Sigmoid colon (tissue), 7 donors: ENCODE data around the gene VCAN. TPM values are rescaled to one million over a fixed set of nuclear protein-coding genes. Genes with fewer than 3 reads are reported as not detected.

ENCODE experiments used
- DNase-seq: peaks from one replicate; pipeline ENCODE4 v3.0.0-alpha.2; 2019
- H3K27ac ChIP-seq, 4 donors: fragments of 200-600 bp; sonication (generic); one replicate each; pipeline ENCODE4 v1.5.1; 2016 to 2019; ENCODE audit warnings: mild to moderate bottlenecking in 1 of 4
- H3K27me3 ChIP-seq, 3 donors: fragments of 200-600 bp; sonication (generic); one replicate each; pipeline ENCODE4 v1.5.1; 2019; ENCODE audit warnings: mild to moderate bottlenecking in 1 of 3
- H3K36me3 ChIP-seq, 4 donors: fragments of 200-600 bp; sonication (generic); one replicate each; pipeline ENCODE4 v1.5.1; 2016 to 2019
- H3K4me1 ChIP-seq, 4 donors: fragments of 200-600 bp; sonication (generic); one replicate each; pipeline ENCODE4 v1.5.1; 2017 to 2019
- H3K4me3 ChIP-seq, 4 donors: fragments of 200-600 bp; sonication (generic); one replicate each; pipeline ENCODE4 v1.5.1; 2017 to 2019; ENCODE audit warnings: mild to moderate bottlenecking in 2 of 4, moderate library complexity in 1 of 4
- H3K9me3 ChIP-seq, 4 donors: fragments of 200-600 bp in 3 of 4; sonication (generic) in 3 of 4; one replicate each; pipeline versions ENCODE4 v1.5.1 to v1.6.1; 2013 to 2019
- EP300 ChIP-seq, 4 donors: sonication (generic); formaldehyde crosslinking; IDR thresholded peaks; one replicate each; pipeline ENCODE4 v1.6.1; 2017; ENCODE audit warnings: antibody characterized with exemption in 4 of 4
- POLR2A ChIP-seq, 2 donors: fragments of 450-650 bp; IDR thresholded peaks; one replicate each; pipeline ENCODE4 v1.6.1; 2016; ENCODE audit warnings: antibody characterized with exemption in 2 of 2, mild to moderate bottlenecking in 2 of 2, moderate library complexity in 2 of 2
- POLR2AphosphoS5 ChIP-seq, 4 donors: sonication (generic); formaldehyde crosslinking; IDR thresholded peaks; one replicate each; pipeline ENCODE4 v1.6.1; 2017; ENCODE audit warnings: antibody characterized with exemption in 4 of 4
- WGBS, 2 donors: extraction: QIAGEN DNeasy Blood & Tissue Kit; methylation state at CpG; one replicate each; pipeline ENCODE4 v1.1.7; 2013; 5-methylcytosine and 5-hydroxymethylcytosine counted together
- intact Hi-C: fragments of 100-400 bp; cut with DNase I; formaldehyde crosslinking; loops from one replicate; pipeline ENCODE4 v1.15.1; 2023
- polyA plus RNA-seq, 3 donors: library from polyadenylated mRNA; stranded (reverse); fragments of 200-250 nt; gene quantifications; one replicate each; pipeline ENCODE4 v1.2.3, GENCODE V29; 2013
- total RNA-seq, 4 donors: library from RNA; depleted of rRNA; stranded (reverse); fragments of >200 nt; gene quantifications; one replicate each; pipeline ENCODE4 v1.1.0, GENCODE V29; 2016
- TF ChIP-seq, protein P1 (sequence below), 4 experiments: fragments of 450-650 bp in 3 of 4; fragments of 200-600 bp in 1 of 4; IDR thresholded peaks; one replicate each; pipeline ENCODE4 v1.5.1; 2016 to 2019; ENCODE audit warnings: antibody characterized with exemption in 4 of 4, mild to moderate bottlenecking in 3 of 4, moderate library complexity in 2 of 4
- donor health status: healthy with polysubstance abuse.
- donor health status: Bipolar disorder and iron deficiency.
- donor health status: healthy.

Gene VCAN
- total and polyA plus RNA-seq, 7 donors, result 0.69 to 115 (median 37.5) TPM

- no peak overlapping the region for H3K4me3 ChIP-seq
- H3K27me3 ChIP-seq, result no peaks in the 10 kb centered on the region
- H3K4me1 ChIP-seq, result no peaks in the 10 kb centered on the region
- intact Hi-C loops, result no loop called here
- DNase-seq, result no peak
- H3K27ac ChIP-seq, result no peak overlapping the region
- 82 to 88% methylated on average over 4 of the region's 4 CpGs for WGBS, 2 donors
- H3K36me3 ChIP-seq, result no peaks in the 10 kb centered on the region
- no peak for TF ChIP-seq POLR2A (IDR thresholded peaks at IDR 0.05)
- no peaks in the 10 kb centered on the region for H3K9me3 ChIP-seq
Observed at GRCh38 chr5:83441747-83442146, 29.8 kb upstream of the VCAN start.

DNA sequence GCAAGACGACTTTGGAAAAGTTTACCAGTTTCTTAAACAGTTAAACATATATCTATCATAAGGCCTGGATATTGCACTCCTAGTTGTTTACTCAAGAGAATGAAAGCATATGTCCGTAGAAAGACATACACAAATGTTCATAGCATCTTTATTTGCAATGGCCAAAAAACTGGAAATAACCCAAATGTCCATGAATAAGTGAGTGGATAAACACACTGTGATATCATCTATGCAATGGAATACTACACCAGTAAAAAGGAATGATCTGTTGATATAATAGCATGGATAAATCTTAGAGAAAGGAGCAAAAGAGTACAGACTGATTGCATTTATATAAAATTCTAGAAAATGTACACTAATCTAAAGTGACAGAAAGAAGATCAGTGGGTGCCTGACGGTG, 28.0 kb upstream of the VCAN start:
- intact Hi-C loops, result no loop called here
- WGBS, 2 donors, result 67 to 78% methylated on average over 3 of the region's 3 CpGs
- H3K27ac ChIP-seq, result no peak overlapping the region
- no peaks in the 10 kb centered on the region for H3K4me1 ChIP-seq
- no peaks in the 10 kb centered on the region for H3K9me3 ChIP-seq
- TF ChIP-seq POLR2AphosphoS5 (IDR thresholded peaks at IDR 0.05), result no peak
- TF ChIP-seq EP300 (IDR thresholded peaks at IDR 0.05), result no peak
- no peak for TF ChIP-seq POLR2A (IDR thresholded peaks at IDR 0.05)
- TF ChIP-seq, protein P1, sequence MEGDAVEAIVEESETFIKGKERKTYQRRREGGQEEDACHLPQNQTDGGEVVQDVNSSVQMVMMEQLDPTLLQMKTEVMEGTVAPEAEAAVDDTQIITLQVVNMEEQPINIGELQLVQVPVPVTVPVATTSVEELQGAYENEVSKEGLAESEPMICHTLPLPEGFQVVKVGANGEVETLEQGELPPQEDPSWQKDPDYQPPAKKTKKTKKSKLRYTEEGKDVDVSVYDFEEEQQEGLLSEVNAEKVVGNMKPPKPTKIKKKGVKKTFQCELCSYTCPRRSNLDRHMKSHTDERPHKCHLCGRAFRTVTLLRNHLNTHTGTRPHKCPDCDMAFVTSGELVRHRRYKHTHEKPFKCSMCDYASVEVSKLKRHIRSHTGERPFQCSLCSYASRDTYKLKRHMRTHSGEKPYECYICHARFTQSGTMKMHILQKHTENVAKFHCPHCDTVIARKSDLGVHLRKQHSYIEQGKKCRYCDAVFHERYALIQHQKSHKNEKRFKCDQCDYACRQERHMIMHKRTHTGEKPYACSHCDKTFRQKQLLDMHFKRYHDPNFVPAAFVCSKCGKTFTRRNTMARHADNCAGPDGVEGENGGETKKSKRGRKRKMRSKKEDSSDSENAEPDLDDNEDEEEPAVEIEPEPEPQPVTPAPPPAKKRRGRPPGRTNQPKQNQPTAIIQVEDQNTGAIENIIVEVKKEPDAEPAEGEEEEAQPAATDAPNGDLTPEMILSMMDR (IDR thresholded peaks at IDR 0.05), result no peak
- H3K36me3 ChIP-seq, result no peaks in the 10 kb centered on the region
- H3K4me3 ChIP-seq, result no peak overlapping the region
- H3K27me3 ChIP-seq, result no peaks in the 10 kb centered on the region
- no peak for DNase-seq

- 93 to 97% methylated on average over 2 of the region's 2 CpGs for WGBS, 2 donors
- Histone ChIP-seq H3K27ac (no peak overlapping the region), H3K4me3 (no peak overlapping the region), H3K27me3 (no peaks in the 10 kb centered on the region), H3K4me1 (no peaks in the 10 kb centered on the region), H3K9me3 (no peaks in the 10 kb centered on the region), H3K36me3 (no peaks in the 10 kb centered on the region)
- no peak for TF ChIP-seq POLR2A (IDR thresholded peaks at IDR 0.05)
- TF ChIP-seq EP300 (IDR thresholded peaks at IDR 0.05), result no peak
- TF ChIP-seq POLR2AphosphoS5 (IDR thresholded peaks at IDR 0.05), result no peak
- TF ChIP-seq, protein P1 (IDR thresholded peaks at IDR 0.05), result no peak
- intact Hi-C loops, result no loop called here
- no peak for DNase-seq
Observed at GRCh38 chr5:83444445-83444844, 27.1 kb upstream of the VCAN start.

- H3K27ac ChIP-seq, result no peak overlapping the region
- TF ChIP-seq POLR2A (IDR thresholded peaks at IDR 0.05) (no peak), POLR2AphosphoS5 (IDR thresholded peaks at IDR 0.05) (no peak), EP300 (IDR thresholded peaks at IDR 0.05) (no peak)
- TF ChIP-seq, protein P1 (IDR thresholded peaks at IDR 0.05), result no peak
- no peaks in the 10 kb centered on the region for H3K27me3 ChIP-seq
- DNase-seq, result no peak
- intact Hi-C loops, result no loop called here
- no peak overlapping the region for H3K4me3 ChIP-seq
- H3K9me3 ChIP-seq, result no peaks in the 10 kb centered on the region
- H3K36me3 ChIP-seq, result no peaks in the 10 kb centered on the region
- 76 to 87% methylated on average over 4 of the region's 4 CpGs for WGBS, 2 donors
- no peaks in the 10 kb centered on the region for H3K4me1 ChIP-seq
Observed at GRCh38 chr5:83446253-83446947, 25.1 kb upstream of the VCAN start.

- H3K9me3 ChIP-seq, result no peaks in the 10 kb centered on the region
- no peaks in the 10 kb centered on the region for H3K27me3 ChIP-seq
- no peaks in the 10 kb centered on the region for H3K36me3 ChIP-seq
- no peak overlapping the region for H3K27ac ChIP-seq
- H3K4me3 ChIP-seq, result no peak overlapping the region
- TF ChIP-seq, protein P1 (IDR thresholded peaks at IDR 0.05), result no peak
- TF ChIP-seq POLR2AphosphoS5 (IDR thresholded peaks at IDR 0.05) (no peak), POLR2A (IDR thresholded peaks at IDR 0.05) (no peak), EP300 (IDR thresholded peaks at IDR 0.05) (no peak)
- 59 to 88% methylated on average over 1 of the region's 1 CpG for WGBS, 2 donors
- DNase-seq, result no peak
- intact Hi-C loops, result no loop called here
- no peaks in the 10 kb centered on the region for H3K4me1 ChIP-seq
Observed at GRCh38 chr5:83447533-83447932, 24.0 kb upstream of the VCAN start.
